HL-60 (cell line): ENCODE data around the gene QPCT.

Source experiments
- DNase-seq, 2 experiments: peaks; one replicate each; pipeline ENCODE4 v3.0.0-alpha.2; 2010 to 2020; ENCODE audit warnings: low read depth in 1 of 2, low spot score in 1 of 2
- H3K27ac ChIP-seq: fragments of 250-450 bp; sonication (Bioruptor Pico); replicated peaks from 2 replicates; pipeline ENCODE4 v1.5.1; 2020; ENCODE audit warnings: mild to moderate bottlenecking, moderate library complexity
- H3K27me3 ChIP-seq: fragments of 250-450 bp; sonication (Bioruptor Pico); 2 replicates; pipeline ENCODE4 v1.5.1; 2021; ENCODE audit warnings: mild to moderate bottlenecking, moderate library complexity; ENCODE audit not compliant: insufficient read depth, poor library complexity, severe bottlenecking
- H3K4me3 ChIP-seq: replicated peaks from 2 replicates; pipeline ENCODE4 v1.5.1; 2011; ENCODE audit warnings: mild to moderate bottlenecking, control low read depth, low read length; ENCODE audit not compliant: insufficient read depth
- GABPA ChIP-seq: IDR thresholded peaks from 2 replicates; pipeline ENCODE4 v1.6.1; 2012; ENCODE audit warnings: low read depth
- POLR2AphosphoS5 ChIP-seq: IDR thresholded peaks from 2 replicates; pipeline ENCODE4 v1.6.1; 2012; ENCODE audit warnings: low read depth
- SPI1 ChIP-seq: IDR thresholded peaks from 2 replicates; pipeline ENCODE4 v1.6.1; 2012; ENCODE audit warnings: low read depth, mild to moderate bottlenecking, borderline replicate concordance
- TF ChIP-seq, protein P1 (sequence below): IDR thresholded peaks from 2 replicates; pipeline ENCODE4 v1.6.1; 2012; ENCODE audit warnings: low read depth; ENCODE audit not compliant: insufficient replicate concordance
- TF ChIP-seq, protein P2 (sequence below): IDR thresholded peaks from one replicate; pipeline ENCODE4 v1.5.1; 2011; ENCODE audit warnings: low read length, control low read depth, inconsistent platforms; ENCODE audit not compliant: insufficient read depth

QPCT gene

GRCh38 chr2:37324786-37325624, 19.4 kb upstream of the QPCT start, which contains the start of gene PRKD3:
TSS of gene PRKD3 (minus strand) at chr2:37324833. CDS start at chr2:37316524, 8,309 bp downstream.
- Histone ChIP-seq H3K4me3 (peak within 1 kb of the TSS; percentile 74), H3K27ac (no peak within 1 kb of the TSS), H3K27me3 (no peaks in the 10 kb centered on the region)
- peak in 1 of 2 experiments; percentile 43 for DNase-seq
- TF ChIP-seq, protein P1, sequence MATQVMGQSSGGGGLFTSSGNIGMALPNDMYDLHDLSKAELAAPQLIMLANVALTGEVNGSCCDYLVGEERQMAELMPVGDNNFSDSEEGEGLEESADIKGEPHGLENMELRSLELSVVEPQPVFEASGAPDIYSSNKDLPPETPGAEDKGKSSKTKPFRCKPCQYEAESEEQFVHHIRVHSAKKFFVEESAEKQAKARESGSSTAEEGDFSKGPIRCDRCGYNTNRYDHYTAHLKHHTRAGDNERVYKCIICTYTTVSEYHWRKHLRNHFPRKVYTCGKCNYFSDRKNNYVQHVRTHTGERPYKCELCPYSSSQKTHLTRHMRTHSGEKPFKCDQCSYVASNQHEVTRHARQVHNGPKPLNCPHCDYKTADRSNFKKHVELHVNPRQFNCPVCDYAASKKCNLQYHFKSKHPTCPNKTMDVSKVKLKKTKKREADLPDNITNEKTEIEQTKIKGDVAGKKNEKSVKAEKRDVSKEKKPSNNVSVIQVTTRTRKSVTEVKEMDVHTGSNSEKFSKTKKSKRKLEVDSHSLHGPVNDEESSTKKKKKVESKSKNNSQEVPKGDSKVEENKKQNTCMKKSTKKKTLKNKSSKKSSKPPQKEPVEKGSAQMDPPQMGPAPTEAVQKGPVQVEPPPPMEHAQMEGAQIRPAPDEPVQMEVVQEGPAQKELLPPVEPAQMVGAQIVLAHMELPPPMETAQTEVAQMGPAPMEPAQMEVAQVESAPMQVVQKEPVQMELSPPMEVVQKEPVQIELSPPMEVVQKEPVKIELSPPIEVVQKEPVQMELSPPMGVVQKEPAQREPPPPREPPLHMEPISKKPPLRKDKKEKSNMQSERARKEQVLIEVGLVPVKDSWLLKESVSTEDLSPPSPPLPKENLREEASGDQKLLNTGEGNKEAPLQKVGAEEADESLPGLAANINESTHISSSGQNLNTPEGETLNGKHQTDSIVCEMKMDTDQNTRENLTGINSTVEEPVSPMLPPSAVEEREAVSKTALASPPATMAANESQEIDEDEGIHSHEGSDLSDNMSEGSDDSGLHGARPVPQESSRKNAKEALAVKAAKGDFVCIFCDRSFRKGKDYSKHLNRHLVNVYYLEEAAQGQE: no peak
- TF ChIP-seq GABPA (no peak), SPI1 (no peak), POLR2AphosphoS5 (no peak)
- TF ChIP-seq, protein P2, sequence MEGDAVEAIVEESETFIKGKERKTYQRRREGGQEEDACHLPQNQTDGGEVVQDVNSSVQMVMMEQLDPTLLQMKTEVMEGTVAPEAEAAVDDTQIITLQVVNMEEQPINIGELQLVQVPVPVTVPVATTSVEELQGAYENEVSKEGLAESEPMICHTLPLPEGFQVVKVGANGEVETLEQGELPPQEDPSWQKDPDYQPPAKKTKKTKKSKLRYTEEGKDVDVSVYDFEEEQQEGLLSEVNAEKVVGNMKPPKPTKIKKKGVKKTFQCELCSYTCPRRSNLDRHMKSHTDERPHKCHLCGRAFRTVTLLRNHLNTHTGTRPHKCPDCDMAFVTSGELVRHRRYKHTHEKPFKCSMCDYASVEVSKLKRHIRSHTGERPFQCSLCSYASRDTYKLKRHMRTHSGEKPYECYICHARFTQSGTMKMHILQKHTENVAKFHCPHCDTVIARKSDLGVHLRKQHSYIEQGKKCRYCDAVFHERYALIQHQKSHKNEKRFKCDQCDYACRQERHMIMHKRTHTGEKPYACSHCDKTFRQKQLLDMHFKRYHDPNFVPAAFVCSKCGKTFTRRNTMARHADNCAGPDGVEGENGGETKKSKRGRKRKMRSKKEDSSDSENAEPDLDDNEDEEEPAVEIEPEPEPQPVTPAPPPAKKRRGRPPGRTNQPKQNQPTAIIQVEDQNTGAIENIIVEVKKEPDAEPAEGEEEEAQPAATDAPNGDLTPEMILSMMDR: no peak

- H3K27ac ChIP-seq: no peak overlapping the region
- no peaks in the 10 kb centered on the region for H3K27me3 ChIP-seq
- peak overlapping the region; percentile 74; the same call in 1 of the 2 replicates for H3K4me3 ChIP-seq
- TF ChIP-seq SPI1: no peak
- TF ChIP-seq POLR2AphosphoS5: no peak
- TF ChIP-seq GABPA: no peak
- TF ChIP-seq, protein P2: no peak
- TF ChIP-seq, protein P1: no peak
- DNase-seq: no peak
Measured at GRCh38 chr2:37325625-37326071, 18.8 kb upstream of the QPCT start.

DNA sequence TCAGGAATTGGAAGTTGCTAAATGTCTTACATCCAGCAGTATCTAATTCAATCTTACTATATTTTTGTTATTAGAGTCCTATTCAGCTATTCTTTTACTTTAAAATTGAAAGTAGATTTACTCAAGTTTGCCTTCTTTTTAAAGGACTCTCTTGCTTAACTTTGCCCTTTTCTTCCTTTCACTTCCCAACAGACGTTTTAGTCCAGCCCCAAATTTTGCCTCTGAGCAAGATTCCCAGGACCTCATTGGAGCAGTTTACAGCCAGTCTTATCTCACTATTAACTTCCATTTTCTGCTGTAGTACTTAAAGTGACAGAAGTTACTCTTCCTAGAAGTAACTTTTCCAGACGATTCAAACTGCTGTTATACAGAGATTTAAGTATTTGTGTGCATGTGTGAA, 18.1 kb upstream of the QPCT start:
- Histone ChIP-seq H3K4me3 (no peak overlapping the region), H3K27ac (no peak overlapping the region), H3K27me3 (no peaks in the 10 kb centered on the region)
- DNase-seq: no peak
- no peak for TF ChIP-seq POLR2AphosphoS5
- no peak for TF ChIP-seq GABPA
- TF ChIP-seq, protein P2: no peak
- TF ChIP-seq SPI1: no peak
- TF ChIP-seq, protein P1: no peak
